Measurements from ENCODE around the gene USF3.

The USF3 gene

GRCh38 chr3:113695786-113696645 is at the start of gene USF3:
Gene USF3 (minus strand): TSS chr3:113696642. CDS start chr3:113674878, 21,764 bp downstream.
- peak; percentile 14 to 58 for DNase-seq

- DNase-seq, result peak; percentile 84 to 94
Measured at GRCh38 chr3:113745756-113746547, 49.5 kb upstream of the USF3 start, which contains the start of gene NAA50. Gene NAA50 (minus strand): TSS chr3:113746249. CDS start chr3:113745949, 300 bp downstream.

GRCh38 chr3:113744941-113745755 is 48.7 kb upstream of the USF3 start:
- DNase-seq, result peak; percentile 59 to 91

GRCh38 chr3:113743006-113743630 is 46.7 kb upstream of the USF3 start:
- no peak for DNase-seq

- no peak for DNase-seq
Measured at GRCh38 chr3:113741620-113742019, 45.2 kb upstream of the USF3 start.

- DNase-seq, result no peak
Measured at GRCh38 chr3:113741086-113741485, 44.6 kb upstream of the USF3 start.

- DNase-seq, result peak; percentile 10 to 58
Measured at GRCh38 chr3:113736548-113737089, 40.2 kb upstream of the USF3 start.

GRCh38 chr3:113731694-113732093 is 35.3 kb upstream of the USF3 start:
- no peak for DNase-seq

- DNase-seq, result no peak
Measured at GRCh38 chr3:113730550-113730949, 34.1 kb upstream of the USF3 start.

- no peak for DNase-seq
Measured at GRCh38 chr3:113728661-113729060, 32.2 kb upstream of the USF3 start.

GRCh38 chr3:113721636-113722035 is 25.2 kb upstream of the USF3 start:
- DNase-seq, result no peak

GRCh38 chr3:113719758-113720157 is 23.3 kb upstream of the USF3 start:
- no peak for DNase-seq

- no peak for DNase-seq
Measured at GRCh38 chr3:113719294-113719693, 22.9 kb upstream of the USF3 start.

- DNase-seq, result no peak
Measured at GRCh38 chr3:113717818-113718217, 21.4 kb upstream of the USF3 start.

- DNase-seq, result no peak
Measured at GRCh38 chr3:113717308-113717707, 20.9 kb upstream of the USF3 start.

- no peak for DNase-seq
Measured at GRCh38 chr3:113714702-113715101, 18.3 kb upstream of the USF3 start.

- DNase-seq, result no peak
Measured at GRCh38 chr3:113712129-113712528, 15.7 kb upstream of the USF3 start.

- no peak for DNase-seq
Measured at GRCh38 chr3:113707835-113708234, 11.4 kb upstream of the USF3 start.

- no peak for DNase-seq
Measured at GRCh38 chr3:113698956-113699355, 2.5 kb upstream of the USF3 start.

- no peak for DNase-seq
Measured at GRCh38 chr3:113698213-113698742, 1.8 kb upstream of the USF3 start.

GRCh38 chr3:113697500-113698090 is 1.2 kb upstream of the USF3 start:
- DNase-seq, result peak in 1 of 2 experiments; percentile 7

Measured in SW 1271 (cell line).